GM21717 (cell line): Measurements from ENCODE around the gene SBK3.
"Not testable (repeated sequence)": the region's sequence is repeated elsewhere in the genome, so short reads cannot be mapped to it uniquely, and the experiment has no call there.

Experiments
- ATAC-seq: cut with Tn5 transposase; IDR thresholded peaks from one replicate; pipeline ENCODE4 v1.9.1; 2021; ENCODE audit warnings: mild to moderate bottlenecking, moderate library complexity; ENCODE audit not compliant: unreplicated experiment

SBK3 gene

GRCh38 chr19:55576746-55577145 is 31.4 kb upstream of the SBK3 start:
- no peak for ATAC-seq

DNA sequence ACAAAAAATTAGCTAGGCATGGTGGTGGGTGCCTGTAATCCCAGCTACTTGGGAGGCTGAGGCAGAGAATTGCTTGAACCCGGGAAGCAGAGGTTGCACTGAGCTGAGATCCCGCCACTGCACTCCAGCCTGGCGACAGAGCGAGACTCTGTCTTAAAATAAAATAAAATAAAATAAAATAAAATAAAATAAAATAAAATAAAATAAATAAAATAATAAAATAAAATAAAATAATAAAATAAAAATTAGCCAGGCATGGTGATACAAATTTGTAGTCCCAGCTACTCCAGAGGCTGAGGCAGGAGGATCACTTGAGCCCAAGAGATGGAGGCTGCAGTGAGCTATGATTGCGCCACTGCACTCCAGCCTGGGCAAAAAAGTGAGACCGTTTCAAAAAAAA is 28.6 kb upstream of the SBK3 start:
- not testable (repeated sequence) for ATAC-seq

GRCh38 chr19:55569477-55569876 is 24.1 kb upstream of the SBK3 start:
- ATAC-seq = not testable (repeated sequence)

DNA sequence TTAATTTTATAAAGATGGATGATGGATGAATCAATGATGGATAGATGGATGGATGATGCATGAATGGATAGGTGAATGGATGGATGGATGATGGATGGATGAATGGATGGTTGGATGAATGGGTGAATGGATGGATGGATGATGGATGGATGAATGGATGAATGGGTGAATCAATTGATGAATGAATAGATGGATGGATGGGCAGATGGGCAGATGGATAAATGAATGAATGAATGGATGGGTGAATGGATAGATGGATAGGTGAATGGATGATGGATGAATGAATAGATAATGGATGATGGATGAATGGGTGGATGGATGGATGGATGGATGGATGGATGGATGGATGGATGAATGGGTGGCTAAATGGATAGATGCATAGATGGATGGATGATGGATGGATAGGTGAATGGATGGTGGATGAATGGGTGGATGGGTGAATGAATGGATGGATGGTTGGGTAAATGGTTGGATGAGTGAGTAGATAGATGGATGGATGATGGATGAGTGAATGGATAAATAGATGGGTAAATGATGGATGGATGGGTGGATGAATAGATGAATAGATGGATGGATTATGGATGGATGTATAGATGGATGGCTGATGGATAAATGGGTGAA is 22.5 kb upstream of the SBK3 start:
- ATAC-seq = no peak

GRCh38 chr19:55566823-55567222 is 21.5 kb upstream of the SBK3 start:
- no peak for ATAC-seq

DNA sequence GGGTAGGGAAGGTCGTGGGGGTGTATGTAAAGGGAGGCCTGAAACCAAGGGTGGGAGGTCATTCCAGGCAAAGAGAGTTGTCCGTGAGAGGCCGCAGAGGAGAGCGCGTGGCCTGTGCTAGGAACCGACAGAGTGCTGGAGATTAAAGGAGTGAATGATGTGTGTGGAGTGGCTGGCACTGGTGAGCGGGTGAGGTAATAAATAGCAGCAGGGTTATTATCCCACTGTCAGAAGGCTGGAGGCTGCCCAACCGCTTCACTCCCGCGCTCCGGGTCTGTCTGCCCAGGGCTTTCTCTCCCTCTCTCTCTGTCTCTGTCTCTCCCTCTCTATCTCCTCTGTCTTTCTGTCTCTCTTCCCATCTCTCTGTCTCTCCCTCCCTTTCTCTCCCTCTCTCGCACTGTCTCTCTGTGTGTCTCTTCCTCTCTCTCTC is 17.9 kb upstream of the SBK3 start:
- no peak for ATAC-seq

- no peak for ATAC-seq
Measured at GRCh38 chr19:55559684-55560083, 14.3 kb upstream of the SBK3 start.

DNA sequence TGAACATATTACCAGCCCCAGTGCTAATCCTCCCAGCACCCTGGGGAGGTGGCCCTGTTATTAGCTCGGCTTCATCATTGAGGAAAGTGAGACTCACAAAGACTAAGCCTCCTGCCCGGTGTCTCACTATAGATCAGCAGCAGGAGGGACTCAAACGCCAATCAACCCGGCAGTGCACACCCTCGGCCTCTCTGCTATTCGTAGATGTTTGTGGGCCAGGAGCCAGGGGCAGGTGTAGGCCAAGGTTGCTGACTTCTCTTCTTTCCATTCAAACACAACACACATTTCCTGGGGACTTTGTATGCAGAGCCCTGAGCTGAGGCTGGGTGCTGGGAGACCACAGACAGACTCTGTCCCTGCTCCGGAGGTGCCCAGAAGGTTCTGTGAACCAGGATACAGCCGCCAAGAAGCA is 9.4 kb upstream of the SBK3 start:
- ATAC-seq = no peak

- ATAC-seq = no peak
Measured at GRCh38 chr19:55554302-55554701, 9.0 kb upstream of the SBK3 start.

DNA sequence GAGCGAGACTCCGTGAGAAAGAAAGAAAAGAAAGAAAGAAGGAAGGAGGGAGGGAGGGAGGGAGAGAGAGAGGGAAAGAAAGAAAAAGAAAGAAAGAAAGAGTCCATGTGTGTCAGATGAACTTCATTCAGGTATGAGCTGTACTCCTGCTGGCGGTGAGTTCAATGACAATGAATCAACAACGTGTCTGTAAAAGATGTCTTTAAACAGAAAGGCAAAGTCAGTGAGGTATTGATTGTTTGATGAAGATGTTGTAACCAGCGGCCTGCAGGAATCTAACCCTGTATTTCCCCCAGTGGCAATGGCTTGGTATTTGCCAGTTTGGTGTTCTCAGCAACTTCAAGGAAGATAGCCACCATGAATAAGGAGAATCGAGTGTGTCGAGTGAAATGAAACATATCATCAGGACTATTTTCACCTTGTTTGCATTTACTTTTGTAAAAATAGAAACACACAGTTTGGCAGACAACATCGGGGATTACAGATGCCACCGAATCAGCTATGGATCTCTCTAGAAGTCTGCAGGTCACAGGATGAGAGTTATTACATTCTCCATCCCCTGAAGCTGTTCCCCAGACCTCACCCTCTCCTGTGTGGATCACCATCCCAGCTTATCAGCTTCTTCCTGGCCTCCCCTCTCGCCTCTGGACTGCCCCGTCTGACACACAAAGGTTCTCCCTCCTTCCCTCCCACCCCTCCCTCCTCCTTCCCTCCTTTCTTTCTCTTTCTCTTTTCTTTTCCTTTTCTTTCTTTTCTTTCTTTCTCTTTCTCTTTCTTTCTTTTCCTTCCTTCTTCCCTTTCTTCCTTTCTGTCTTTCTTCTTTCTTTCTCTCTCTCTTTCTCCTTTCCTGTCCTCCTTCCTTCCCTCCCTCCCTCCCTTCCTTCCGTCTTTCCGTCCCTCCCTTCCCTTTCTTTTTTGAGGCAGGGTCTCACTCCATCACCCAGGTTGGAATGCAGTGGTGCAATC is 8.2 kb upstream of the SBK3 start:
- ATAC-seq = no peak

DNA sequence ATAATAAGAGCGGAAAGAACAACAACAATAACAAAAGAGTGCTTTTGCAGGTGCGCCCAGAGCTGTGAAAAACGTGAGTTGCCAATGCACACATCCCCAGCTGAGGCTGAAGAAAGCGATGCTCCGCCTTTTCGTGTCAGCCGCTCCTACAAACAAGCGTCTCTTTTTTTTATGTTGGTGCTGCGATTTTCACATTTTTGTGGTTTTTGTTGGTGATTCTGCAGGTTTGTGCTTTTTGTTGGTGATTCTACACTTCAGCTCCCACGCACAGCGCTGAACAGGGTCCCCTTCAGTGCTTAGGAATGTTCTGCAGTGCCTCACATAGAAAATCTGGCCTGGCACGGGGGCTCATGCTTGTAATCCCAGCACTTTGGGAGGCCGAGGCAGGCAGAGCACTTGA is 7.3 kb upstream of the SBK3 start:
- ATAC-seq = no peak

GRCh38 chr19:55552206-55552605 is 6.9 kb upstream of the SBK3 start:
- ATAC-seq = no peak

DNA sequence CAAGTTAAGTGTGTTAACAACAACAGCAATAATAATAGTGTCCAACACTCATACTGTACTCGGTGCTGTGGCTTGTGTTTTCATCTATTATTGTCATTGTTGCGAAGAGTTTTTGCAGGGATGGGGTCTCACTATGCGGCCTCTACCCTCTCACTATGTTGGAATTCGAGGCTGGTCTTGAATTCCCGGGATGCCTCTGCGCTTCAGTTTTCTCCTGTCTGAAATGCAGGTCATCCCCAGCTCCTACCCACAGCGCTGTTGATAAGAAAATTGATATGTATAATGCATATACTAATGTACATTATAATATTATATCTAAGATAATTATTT is 4.9 kb upstream of the SBK3 start:
- no peak for ATAC-seq

GRCh38 chr19:55549500-55550320 is 4.4 kb upstream of the SBK3 start:
- ATAC-seq = no peak

GRCh38 chr19:55546822-55547614 is 1.7 kb upstream of the SBK3 start:
- ATAC-seq = no peak

DNA sequence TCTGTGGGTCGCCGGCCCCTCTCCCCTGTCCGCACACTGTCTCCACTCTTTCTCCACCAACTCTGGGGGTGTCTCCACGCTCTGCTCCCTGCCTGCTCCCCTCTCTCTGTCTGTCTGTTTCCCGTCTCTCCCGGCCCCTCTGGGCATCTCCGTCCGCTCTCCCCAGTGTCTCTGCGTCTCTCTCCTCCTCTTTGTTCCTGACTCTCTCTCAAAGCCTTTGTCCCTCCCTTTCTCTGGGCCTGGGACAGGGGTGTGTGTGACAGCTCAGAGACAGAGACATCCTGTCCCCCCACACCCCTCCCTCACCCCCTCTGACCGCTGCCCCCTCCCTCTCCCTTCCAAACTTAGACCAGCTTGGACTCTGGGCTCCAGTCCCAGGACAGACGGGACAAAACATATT is 668 bp upstream of the SBK3 start:
- ATAC-seq = no peak

GRCh38 chr19:55544776-55545439 is 435 bp downstream of the SBK3 start:
- ATAC-seq = no peak

DNA sequence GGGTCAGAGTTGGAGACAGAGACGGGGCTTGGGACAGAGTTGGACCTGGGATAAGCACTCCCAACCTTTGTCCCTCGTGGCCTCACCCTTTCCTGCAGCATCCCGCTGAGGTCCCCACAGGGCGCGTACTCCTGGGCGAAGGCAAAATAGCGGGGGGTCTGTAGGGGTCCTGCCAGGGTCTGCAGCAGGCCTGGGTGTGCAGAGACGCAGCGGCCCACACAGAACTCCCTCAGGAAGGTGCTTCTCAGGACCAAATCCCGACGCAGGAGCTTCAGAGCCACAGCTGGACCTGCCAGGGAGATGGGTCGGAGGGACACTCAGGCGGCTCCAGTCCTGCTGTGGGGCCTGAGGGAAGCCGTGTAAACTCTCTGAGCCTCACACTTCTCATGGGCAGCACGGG is 1.3 kb downstream of the SBK3 start:
- no peak for ATAC-seq

- ATAC-seq = no peak
Measured at GRCh38 chr19:55543567-55543966, 1.8 kb downstream of the SBK3 start.

DNA sequence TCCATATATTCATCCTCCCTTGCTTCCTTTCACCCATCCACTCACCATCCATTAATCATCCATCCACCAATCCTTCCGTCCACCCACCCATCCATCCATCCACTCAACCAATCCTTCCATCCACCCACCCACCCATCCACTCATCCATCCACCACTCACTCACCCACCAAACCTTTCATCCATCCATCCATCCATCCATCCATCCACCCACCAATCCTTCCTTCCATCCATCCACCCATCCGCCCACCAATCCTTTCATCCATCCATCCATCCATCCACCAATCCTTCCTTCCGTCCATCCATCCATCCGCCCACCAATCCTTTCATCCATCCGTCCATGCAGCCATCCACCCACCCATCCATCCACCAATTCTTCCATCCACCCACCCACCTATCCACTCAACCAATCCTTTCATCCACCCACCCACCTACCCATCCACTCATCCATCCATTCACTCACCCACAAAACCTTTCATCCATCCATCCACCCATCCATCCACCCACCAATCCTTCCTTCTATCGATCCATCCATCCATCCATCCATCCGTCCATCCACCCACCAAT is 3.0 kb downstream of the SBK3 start:
- no peak for ATAC-seq
